ENCODE results near the gene OLFM3. TPM values are rescaled to one million over a fixed set of nuclear protein-coding genes. Genes with fewer than 3 reads are reported as not detected.

OLFM3 gene
- total RNA-seq, 2 experiments from 2014 or later: not detected

DNA sequence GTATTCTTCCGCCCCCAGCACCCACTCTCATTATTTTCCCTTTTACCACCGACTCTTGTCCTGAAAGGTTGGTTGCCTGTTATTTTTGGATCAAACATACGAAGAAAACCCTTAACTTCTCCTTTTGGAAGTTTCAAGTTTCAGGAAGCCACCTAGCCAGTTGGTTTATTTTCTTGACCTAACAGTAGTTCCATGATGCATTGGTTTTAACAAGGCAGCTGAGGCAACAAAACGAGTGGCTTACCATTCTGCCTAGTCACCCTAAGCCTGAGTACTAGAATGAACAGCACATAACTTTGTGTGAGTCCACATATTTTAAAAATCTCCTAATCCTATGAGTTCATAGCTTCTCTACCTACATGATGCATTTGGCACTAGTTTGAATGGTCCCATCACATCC lies 28.9 kb downstream of the OLFM3 start:
- ATAC-seq (ENCODE audit: poor library complexity) (no peak), DNase-seq (no peak)
- no peak overlapping the region for H3K27ac Mint-ChIP-seq
- Histone ChIP-seq H3K4me3 (ENCODE audit: low read length) (no peak overlapping the region), H3K36me3 (ENCODE audit: insufficient read depth, low read length) (no peaks in the 10 kb centered on the region), H3K27ac (ENCODE audit: low read depth in 1 of 2, low read length in 2 of 2) (no peak overlapping the region), H3K4me1 (ENCODE audit: insufficient read depth, low read length) (no peaks in the 10 kb centered on the region), H3K9me3 (ENCODE audit: control insufficient read depth in 1 of 2, insufficient read depth in 1 of 2, low read length in 2 of 2) (no peaks in the 10 kb centered on the region), H3K27me3 (ENCODE audit: control insufficient read depth in 1 of 2, insufficient read depth in 2 of 2, low read length in 2 of 2) (no peaks in the 10 kb centered on the region)
- H3K36me3 Mint-ChIP-seq (ENCODE audit: low read depth): no peaks in the 10 kb centered on the region
- H3K9me3 Mint-ChIP-seq: no peaks in the 10 kb centered on the region
- no peaks in the 10 kb centered on the region for H3K4me1 Mint-ChIP-seq (ENCODE audit: low read depth)
- POLR2A ChIA-PET: no interaction called here
- H3K27me3 Mint-ChIP-seq: no peaks in the 10 kb centered on the region
- intact Hi-C loops (cut with DNase I, micrococcal nuclease): no loop called here
- no peak overlapping the region for H3K4me3 Mint-ChIP-seq
- TF ChIP-seq, protein P1, sequence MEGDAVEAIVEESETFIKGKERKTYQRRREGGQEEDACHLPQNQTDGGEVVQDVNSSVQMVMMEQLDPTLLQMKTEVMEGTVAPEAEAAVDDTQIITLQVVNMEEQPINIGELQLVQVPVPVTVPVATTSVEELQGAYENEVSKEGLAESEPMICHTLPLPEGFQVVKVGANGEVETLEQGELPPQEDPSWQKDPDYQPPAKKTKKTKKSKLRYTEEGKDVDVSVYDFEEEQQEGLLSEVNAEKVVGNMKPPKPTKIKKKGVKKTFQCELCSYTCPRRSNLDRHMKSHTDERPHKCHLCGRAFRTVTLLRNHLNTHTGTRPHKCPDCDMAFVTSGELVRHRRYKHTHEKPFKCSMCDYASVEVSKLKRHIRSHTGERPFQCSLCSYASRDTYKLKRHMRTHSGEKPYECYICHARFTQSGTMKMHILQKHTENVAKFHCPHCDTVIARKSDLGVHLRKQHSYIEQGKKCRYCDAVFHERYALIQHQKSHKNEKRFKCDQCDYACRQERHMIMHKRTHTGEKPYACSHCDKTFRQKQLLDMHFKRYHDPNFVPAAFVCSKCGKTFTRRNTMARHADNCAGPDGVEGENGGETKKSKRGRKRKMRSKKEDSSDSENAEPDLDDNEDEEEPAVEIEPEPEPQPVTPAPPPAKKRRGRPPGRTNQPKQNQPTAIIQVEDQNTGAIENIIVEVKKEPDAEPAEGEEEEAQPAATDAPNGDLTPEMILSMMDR (IDR thresholded peaks at IDR 0.05): no peak
- CTCF ChIA-PET: interaction anchor here (0.7 kb wide), 1 partner anchor 53 kb away, joined by 3 read pairs; no protein-coding TSS in a partner anchor

DNA sequence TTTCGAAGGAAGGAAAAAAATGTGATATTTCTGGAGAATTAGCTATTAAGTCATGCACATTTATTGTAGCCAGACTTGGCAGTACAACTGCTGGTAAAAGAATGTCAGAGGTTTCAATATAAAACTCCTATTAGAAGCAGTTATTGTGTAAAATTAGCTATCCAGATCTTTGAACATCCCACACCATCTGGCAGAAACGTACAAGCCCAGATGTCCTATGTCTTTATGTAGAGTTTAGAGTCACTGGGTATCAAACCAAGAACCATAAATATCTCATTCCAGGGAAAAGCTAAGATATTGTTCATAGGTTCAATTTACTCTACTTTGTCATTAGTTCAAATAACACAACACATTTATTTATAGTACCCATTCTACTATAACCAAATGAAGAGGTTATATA lies 31.4 kb downstream of the OLFM3 start:
- Mint-ChIP-seq H3K36me3 (ENCODE audit: low read depth) (no peaks in the 10 kb centered on the region), H3K9me3 (no peaks in the 10 kb centered on the region), H3K4me3 (no peak overlapping the region), H3K4me1 (ENCODE audit: low read depth) (no peaks in the 10 kb centered on the region), H3K27me3 (no peaks in the 10 kb centered on the region), H3K27ac (no peak overlapping the region)
- intact Hi-C loops (cut with DNase I, micrococcal nuclease): no loop called here
- H3K9me3 ChIP-seq (ENCODE audit: control insufficient read depth in 1 of 2, insufficient read depth in 1 of 2, low read length in 2 of 2): no peaks in the 10 kb centered on the region
- POLR2A ChIA-PET: no interaction called here
- TF ChIP-seq, protein P1 (IDR thresholded peaks at IDR 0.05): no peak
- H3K4me1 ChIP-seq (ENCODE audit: insufficient read depth, low read length): no peaks in the 10 kb centered on the region
- no peak overlapping the region for H3K4me3 ChIP-seq (ENCODE audit: low read length)
- no peaks in the 10 kb centered on the region for H3K36me3 ChIP-seq (ENCODE audit: insufficient read depth, low read length)
- DNase-seq (no peak), ATAC-seq (ENCODE audit: poor library complexity) (no peak)
- no peak overlapping the region for H3K27ac ChIP-seq (ENCODE audit: low read depth in 1 of 2, low read length in 2 of 2)
- no peaks in the 10 kb centered on the region for H3K27me3 ChIP-seq (ENCODE audit: control insufficient read depth in 1 of 2, insufficient read depth in 2 of 2, low read length in 2 of 2)
- CTCF ChIA-PET: no interaction called here

DNA sequence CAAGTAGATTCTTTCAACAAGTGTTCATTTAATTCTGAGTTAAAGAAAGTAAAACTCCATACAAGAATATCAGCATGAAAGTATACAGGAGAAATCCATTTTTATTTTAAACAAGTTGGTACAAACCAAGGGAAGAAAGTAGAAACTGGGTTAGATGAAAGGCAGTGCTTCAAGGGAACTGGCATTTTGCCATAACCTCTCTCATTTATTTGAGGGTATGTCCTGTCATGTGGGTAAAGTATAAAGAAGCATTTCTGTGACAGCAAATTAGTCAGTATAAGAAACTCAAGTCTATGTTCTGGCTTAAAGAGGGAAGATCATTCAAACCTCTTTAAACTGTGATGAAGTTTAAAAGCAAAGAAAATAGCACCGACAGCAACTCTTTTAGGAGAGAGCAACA lies 32.0 kb downstream of the OLFM3 start:
- Histone ChIP-seq H3K9me3 (ENCODE audit: control insufficient read depth in 1 of 2, insufficient read depth in 1 of 2, low read length in 2 of 2) (no peaks in the 10 kb centered on the region), H3K4me3 (ENCODE audit: low read length) (no peak overlapping the region), H3K27ac (ENCODE audit: low read depth in 1 of 2, low read length in 2 of 2) (no peak overlapping the region), H3K36me3 (ENCODE audit: insufficient read depth, low read length) (no peaks in the 10 kb centered on the region), H3K27me3 (ENCODE audit: control insufficient read depth in 1 of 2, insufficient read depth in 2 of 2, low read length in 2 of 2) (no peaks in the 10 kb centered on the region), H3K4me1 (ENCODE audit: insufficient read depth, low read length) (no peaks in the 10 kb centered on the region)
- TF ChIP-seq, protein P1 (IDR thresholded peaks at IDR 0.05): no peak
- no peak for DNase-seq
- Mint-ChIP-seq H3K36me3 (ENCODE audit: low read depth) (no peaks in the 10 kb centered on the region), H3K4me1 (ENCODE audit: low read depth) (no peaks in the 10 kb centered on the region), H3K27ac (no peak overlapping the region), H3K27me3 (no peaks in the 10 kb centered on the region), H3K9me3 (no peaks in the 10 kb centered on the region), H3K4me3 (no peak overlapping the region)
- ChIA-PET CTCF (no interaction called here), POLR2A (no interaction called here)
- ATAC-seq (ENCODE audit: poor library complexity): no peak
- intact Hi-C loops (cut with DNase I, micrococcal nuclease): no loop called here
